HCT116 (cell line): ENCODE measurements around the gene ZC2HC1C.

Experiments used
- CTCF ChIP-seq, 3 experiments: fragments of 200-600 bp in 1 of 3; sonication (generic) in 1 of 3; IDR thresholded peaks in 2 of 3; conservative IDR thresholded peaks in 1 of 3; 2 replicates each; pipeline ENCODE4 v1.5.1; 2012 to 2017; ENCODE audit warnings: low read depth in 2 of 3, low read length in 2 of 3, antibody characterized with exemption in 1 of 3, borderline replicate concordance in 1 of 3, control low read depth in 1 of 3, mild to moderate bottlenecking in 1 of 3, mixed read lengths in 1 of 3, mixed run types in 1 of 3, moderate library complexity in 1 of 3; ENCODE audit not compliant: insufficient read depth in 1 of 3
- EZH2 ChIP-seq: fragments of 200-600 bp; sonication (generic); IDR thresholded peaks from 2 replicates; pipeline ENCODE4 v1.6.1; 2017; ENCODE audit warnings: antibody characterized with exemption, mixed run types
- EZH2phosphoT487 ChIP-seq: fragments of 200-600 bp; IDR thresholded peaks from 2 replicates; pipeline ENCODE4 v1.6.1; 2018; ENCODE audit warnings: antibody characterized with exemption, borderline replicate concordance
- POLR2A ChIP-seq: IDR thresholded peaks from 2 replicates; pipeline ENCODE4 v1.7.0; 2011; ENCODE audit warnings: borderline replicate concordance; ENCODE audit not compliant: insufficient read depth, insufficient read length; ENCODE audit errors: extremely low read depth
- REST ChIP-seq: IDR thresholded peaks from 2 replicates; pipeline ENCODE4 v1.6.1; 2012; ENCODE audit warnings: low read depth
- SRF ChIP-seq: IDR thresholded peaks from 2 replicates; pipeline ENCODE4 v1.6.1; 2012; ENCODE audit warnings: low read depth
- ZBTB33 ChIP-seq: IDR thresholded peaks from 2 replicates; pipeline ENCODE4 v1.6.1; 2011; ENCODE audit warnings: mild to moderate bottlenecking, low read length, moderate library complexity; ENCODE audit not compliant: insufficient replicate concordance; ENCODE audit errors: extremely low read depth

GRCh38 chr14:75094896-75095295 is 25.5 kb downstream of the ZC2HC1C start:
- no peak for TF ChIP-seq EZH2phosphoT487
- no peak for TF ChIP-seq SRF
- TF ChIP-seq CTCF (IDR thresholded peaks at IDR 0.05 in 2 of 3, conservative IDR thresholded peaks at IDR 0.05 in 1 of 3; ENCODE audit: borderline replicate concordance in 1 of 3, insufficient read depth in 1 of 3, low read depth in 2 of 3, low read length in 2 of 3): no peak
- TF ChIP-seq EZH2: no peak
- no peak for TF ChIP-seq REST
- TF ChIP-seq POLR2A: no peak
- TF ChIP-seq ZBTB33: no peak
